ENCODE results near the gene TEDC1. TPM values are rescaled to one million over a fixed set of nuclear protein-coding genes. Genes with fewer than 3 reads are reported as not detected.

TEDC1 gene
- total RNA-seq, 4 donors from 2014 or later = 0.51 to 11.0 (median 9.4) TPM; not detected in 1

GRCh38 chr14:105480199-105480746, 10.8 kb upstream of the TEDC1 start:
- Histone ChIP-seq H3K27ac (peak overlapping the region; percentile 75 to 90), H3K4me3 (no peak overlapping the region), H3K4me1 (peaks cover 0 to 54% of the 10 kb centered on the region in 2 donors), H3K36me3 (no peaks in the 10 kb centered on the region), H3K9me3 (no peaks in the 10 kb centered on the region), H3K27me3 (no peaks in the 10 kb centered on the region)
- TF ChIP-seq CTCF (IDR thresholded peaks at IDR 0.05) = no peak
- no peak for TF ChIP-seq POLR2A (IDR thresholded peaks at IDR 0.05)
- intact Hi-C loops (cut with DNase I; ENCODE audit: low total_unique reads) = no loop called here
- no peak for DNase-seq

DNA sequence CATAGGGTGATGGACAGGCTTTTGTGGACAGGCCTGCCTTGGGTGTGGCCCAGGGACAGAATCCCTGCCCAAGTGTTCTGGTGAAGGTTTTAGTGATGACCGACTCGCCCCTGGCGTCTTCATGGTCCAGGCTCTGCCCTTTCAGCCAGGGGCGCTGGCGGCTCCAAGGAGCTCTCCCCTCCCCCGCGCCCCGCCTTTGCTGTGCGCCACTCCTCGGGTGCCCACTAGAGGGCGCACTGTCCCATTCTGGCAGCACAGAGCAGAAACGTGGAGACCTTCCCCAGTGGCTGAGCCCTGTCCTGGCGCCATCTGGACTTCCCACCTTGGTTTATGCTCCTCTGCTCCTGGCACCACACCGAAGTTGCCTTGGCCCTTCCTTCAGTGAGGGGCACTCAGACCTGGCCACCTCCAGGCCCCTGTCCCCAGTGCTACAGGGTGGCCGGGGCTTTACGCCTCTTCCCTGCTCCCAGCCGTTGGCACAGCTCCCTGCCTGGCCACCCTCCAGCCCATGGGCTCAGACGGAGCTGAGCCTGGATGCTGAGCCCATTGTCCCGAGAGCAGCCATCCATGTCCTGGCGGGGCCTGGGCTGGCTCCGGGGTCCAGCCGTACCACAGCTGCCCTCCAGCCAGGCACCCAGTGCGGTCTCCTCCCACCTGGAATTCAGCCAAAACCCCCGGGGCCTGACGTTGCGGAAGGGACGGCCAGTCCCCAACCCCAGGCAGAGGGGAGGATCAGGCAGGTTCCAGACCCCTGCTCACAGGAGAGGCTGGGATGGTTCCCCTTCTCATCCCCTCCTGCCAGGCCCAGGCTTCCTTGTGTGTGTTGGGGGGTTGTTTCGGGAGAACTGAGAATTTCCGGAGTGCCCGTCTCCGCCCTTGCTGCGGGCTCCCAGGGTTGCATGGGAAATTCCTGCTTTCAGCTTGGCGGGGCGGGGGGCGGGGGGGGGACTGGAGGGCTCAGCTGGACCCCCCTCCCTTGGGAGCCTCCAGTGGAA, 9.9 kb upstream of the TEDC1 start:
- peak; percentile 94 to 99 (median 98) for TF ChIP-seq CTCF (IDR thresholded peaks at IDR 0.05)
- peak in 1 of 2 donors; percentile 50 for TF ChIP-seq POLR2A (IDR thresholded peaks at IDR 0.05)
- DNase-seq = peak; percentile 88 to 94
- H3K27me3 ChIP-seq = peaks cover 0 to 2% of the 10 kb centered on the region in 2 donors
- no peaks in the 10 kb centered on the region for H3K9me3 ChIP-seq
- H3K4me3 ChIP-seq = peak overlapping the region; percentile 22 to 29
- H3K36me3 ChIP-seq = no peaks in the 10 kb centered on the region
- peaks cover 0 to 53% of the 10 kb centered on the region in 2 donors for H3K4me1 ChIP-seq
- intact Hi-C loops (cut with DNase I; ENCODE audit: low total_unique reads) = no loop called here
- H3K27ac ChIP-seq = peak overlapping the region; percentile 75 to 90

DNA sequence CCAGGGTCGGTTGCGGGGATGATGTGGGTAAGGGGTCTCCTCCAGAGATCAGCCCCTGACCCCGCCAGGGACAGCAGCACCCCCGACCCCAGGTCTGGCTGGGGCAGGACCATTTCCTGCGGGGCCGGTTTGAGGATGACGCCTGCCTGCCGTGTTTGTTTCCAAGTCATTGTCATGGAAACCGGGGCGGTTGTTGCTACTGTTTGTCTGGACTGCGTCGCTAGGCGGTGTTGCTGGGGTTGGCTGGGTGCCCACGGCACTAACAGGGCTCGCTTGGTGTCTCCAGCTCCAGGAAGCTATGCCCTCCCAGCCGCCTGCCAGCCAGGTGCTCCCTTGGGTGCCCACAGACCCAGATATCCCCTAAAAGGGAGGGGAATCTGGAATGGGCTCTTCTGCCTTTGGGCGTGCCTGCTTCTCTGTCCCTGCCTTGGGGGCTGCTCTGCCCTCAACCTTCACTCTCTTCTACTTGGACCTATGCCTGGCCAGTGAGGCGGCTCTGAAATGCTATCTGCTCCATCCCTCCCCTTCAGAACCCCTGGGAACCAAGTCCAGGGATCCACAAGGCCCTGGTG, 9.1 kb upstream of the TEDC1 start:
- peak in 1 of 2 donors; percentile 24 for TF ChIP-seq POLR2A (IDR thresholded peaks at IDR 0.05)
- TF ChIP-seq CTCF (IDR thresholded peaks at IDR 0.05) = peak in 1 of 4 experiments; percentile 25
- H3K27ac ChIP-seq = peak overlapping the region; percentile 75 to 90
- intact Hi-C loops (cut with DNase I; ENCODE audit: low total_unique reads) = no loop called here
- peaks cover 0 to 54% of the 10 kb centered on the region in 2 donors for H3K4me1 ChIP-seq
- H3K27me3 ChIP-seq = peaks cover 0 to 5% of the 10 kb centered on the region in 2 donors
- no peaks in the 10 kb centered on the region for H3K9me3 ChIP-seq
- peak overlapping the region; percentile 22 to 29 for H3K4me3 ChIP-seq
- H3K36me3 ChIP-seq = no peaks in the 10 kb centered on the region
- peak; percentile 94 for DNase-seq

- TF ChIP-seq POLR2A (IDR thresholded peaks at IDR 0.05) = no peak
- TF ChIP-seq CTCF (IDR thresholded peaks at IDR 0.05) = no peak
- peaks cover 0 to 5% of the 10 kb centered on the region in 2 donors for H3K27me3 ChIP-seq
- intact Hi-C loops (cut with DNase I; ENCODE audit: low total_unique reads) = no loop called here
- H3K4me3 ChIP-seq = no peak overlapping the region
- H3K27ac ChIP-seq = peak overlapping the region; percentile 75 to 90
- no peaks in the 10 kb centered on the region for H3K36me3 ChIP-seq
- DNase-seq = no peak
- H3K4me1 ChIP-seq = peaks cover 0 to 55% of the 10 kb centered on the region in 2 donors
- no peaks in the 10 kb centered on the region for H3K9me3 ChIP-seq
These were observed 8.4 kb upstream of the TEDC1 start for GRCh38 chr14:105482486-105483110.
